NK-92 (cell line): ENCODE measurements around the gene ZNF33A.
"Not testable (repeated sequence)": the region's sequence is repeated elsewhere in the genome, so short reads cannot be mapped to it uniquely, and the experiment has no call there.

Source experiments
- DNase-seq: peaks from one replicate; lab custom pipeline; 2025; ENCODE audit not compliant: unreplicated experiment; lab: John Stamatoyannopoulos, UW

ZNF33A gene

DNA sequence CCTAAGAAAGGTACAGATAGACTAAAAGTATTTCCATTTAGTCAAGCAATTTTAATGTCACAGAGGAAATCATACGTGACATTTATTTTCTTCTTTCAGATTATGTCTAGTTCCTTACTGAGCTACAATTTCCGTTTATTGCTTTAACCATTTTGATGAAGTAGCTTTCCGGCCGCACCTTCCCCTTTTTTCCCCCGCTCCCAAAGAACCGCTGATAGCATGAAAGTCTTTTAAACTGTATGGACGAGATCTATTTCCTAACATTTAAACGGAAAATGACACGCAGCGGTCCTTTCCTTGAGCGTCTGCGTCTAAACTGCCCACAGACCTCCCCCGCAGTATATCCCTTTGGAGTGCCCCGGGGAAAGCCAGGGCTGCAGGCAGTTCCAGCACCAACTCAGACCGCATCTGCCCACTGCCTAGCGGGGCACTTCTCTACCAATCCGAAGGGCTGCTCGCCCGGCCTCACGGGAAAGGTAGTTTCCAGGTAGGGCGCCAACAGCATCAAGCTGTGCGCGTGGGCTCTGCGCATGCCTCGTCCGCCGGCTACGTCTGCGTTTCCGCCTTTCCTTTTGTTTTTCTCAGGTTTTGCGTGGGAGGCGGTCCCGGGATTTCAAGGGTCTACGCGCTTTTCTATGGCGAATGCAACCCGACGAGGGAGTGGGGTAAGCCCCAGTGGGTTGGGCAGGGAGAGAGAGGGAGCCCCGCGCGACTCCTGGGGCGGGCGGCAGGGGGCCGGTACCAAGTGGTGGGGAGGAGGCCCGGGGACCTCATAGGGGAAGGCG lies at the start of gene ZNF33A:
TSS of gene ZNF33A (plus strand) at position 557 of the 785 bp plus-strand sequence. CDS start 1,667 bp downstream, outside the sequence.
- DNase-seq, result peak; percentile 71

DNA sequence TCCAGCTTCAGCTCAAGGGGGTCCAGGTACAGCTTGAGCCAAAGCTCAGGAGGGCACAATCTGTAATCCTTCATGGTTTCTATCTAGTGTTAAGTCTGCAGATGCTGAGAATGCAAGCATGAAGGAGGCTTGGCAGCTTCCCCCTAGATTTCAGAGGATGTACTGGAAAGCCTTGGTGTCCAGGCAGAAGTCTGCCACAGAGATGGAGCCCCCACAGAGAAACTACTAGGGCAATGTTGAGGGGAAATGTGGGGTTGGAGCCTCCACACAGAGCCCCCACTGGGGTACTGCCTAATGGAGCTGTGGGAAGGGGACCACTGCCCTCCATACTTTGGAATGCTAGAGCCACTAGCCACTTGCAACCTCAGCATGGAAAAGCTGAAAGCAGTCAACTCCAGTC lies 45.5 kb upstream of the ZNF33A start:
- DNase-seq, result no peak

DNA sequence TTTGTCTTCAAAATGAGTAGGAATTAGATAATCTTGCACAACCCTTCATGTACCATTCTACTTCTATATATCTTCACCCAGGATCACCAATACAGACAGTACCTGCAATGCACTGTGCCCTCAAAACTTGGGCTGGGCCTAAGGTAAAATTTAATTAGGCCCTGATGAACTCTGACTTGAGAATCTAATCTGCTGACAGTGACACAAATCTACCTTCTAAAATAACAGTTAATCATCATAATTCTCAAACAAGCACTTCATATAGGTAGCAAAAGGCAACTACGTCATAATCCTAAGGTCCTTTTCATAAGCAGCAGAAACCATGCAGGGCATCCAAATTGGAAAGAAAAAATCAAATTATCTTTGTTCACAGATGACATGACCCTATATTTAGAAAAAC lies 38.1 kb upstream of the ZNF33A start:
- DNase-seq, result no peak

DNA sequence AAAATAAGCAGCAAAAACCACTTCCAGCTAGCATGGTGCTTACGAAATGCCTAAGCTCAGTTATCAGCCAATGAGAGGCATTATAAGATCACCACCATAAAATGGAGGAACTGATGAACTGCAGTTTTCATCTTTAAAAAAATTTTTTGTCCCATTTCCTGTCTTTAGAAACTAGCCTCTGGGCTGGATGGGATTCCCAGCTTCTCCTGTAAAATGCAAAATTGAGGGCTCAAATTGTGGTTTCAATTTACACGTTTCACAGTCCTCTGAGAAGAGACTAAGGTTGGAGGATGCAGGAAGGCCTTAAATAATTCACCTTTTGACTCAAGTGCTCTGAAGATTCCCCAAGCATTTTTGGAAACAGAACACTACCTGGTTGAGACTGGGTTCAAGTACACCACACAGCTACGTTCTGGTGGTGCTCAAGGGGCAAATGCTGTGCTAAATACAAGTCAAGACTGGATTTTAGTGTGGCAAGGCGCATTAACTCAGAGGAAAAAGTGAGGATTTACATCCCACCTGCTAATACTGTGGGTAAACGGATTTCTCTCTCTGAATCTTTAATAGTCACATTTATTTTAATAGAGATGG lies 35.0 kb upstream of the ZNF33A start:
- no peak for DNase-seq

DNA sequence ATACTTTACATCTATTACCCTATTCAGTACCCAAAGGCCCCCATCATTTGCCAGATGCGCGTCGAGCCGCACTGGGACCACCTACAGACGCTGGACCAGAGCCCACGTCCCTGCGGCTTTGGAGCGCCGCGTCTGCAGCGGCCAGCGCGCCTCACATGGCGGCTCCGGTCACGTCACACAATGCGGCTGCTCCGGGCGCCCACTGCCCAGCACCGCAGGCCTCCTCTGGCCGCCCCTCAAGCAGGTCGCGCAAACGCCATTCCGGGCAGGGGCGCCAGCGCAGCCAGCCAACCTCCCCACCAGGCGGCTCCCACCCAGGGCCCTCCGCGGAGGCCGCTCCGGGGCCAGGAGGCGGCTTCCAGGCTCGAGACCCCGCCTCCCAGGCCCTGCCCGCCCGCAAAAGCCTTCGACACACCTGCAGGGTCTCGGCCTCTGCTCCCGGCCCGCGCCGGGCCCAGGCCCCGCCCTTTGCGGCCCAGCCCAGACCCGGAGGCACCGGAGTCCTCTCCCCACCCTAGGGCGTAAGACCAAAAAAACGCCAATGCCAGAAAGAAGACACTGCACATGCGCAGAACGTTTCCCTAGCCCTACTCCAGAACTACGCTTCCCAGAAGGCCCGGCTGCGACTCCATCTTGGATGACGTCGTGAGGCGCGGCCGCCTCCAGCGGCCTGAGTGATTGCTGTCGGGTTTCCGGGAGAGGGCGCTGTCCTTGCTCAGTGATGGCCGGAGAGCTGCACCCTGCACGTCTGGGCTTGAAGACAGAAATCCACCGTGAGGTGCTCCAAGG lies 34.2 kb upstream of the ZNF33A start, which contains the start of gene ZNF25:
TSS of gene ZNF25 (minus strand) at position 557 of the 789 bp plus-strand sequence. CDS start 4,925 bp downstream, outside the sequence.
- DNase-seq, result peak; percentile 89

DNA sequence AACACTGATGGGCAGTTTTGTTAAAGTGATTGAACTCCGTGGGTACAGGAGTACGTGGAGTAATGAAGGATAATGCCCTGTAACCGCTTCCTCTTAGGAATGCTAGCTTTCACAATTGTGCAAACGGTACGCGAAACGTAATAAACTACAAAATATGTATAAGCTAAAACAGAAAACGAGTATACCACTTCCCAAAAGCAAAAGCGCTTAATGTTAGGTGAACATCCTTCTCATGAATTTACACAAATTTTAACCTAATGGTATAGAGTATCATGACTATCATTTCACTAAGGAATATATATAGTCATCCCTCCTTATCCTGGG lies 33.6 kb upstream of the ZNF33A start:
- no peak for DNase-seq

DNA sequence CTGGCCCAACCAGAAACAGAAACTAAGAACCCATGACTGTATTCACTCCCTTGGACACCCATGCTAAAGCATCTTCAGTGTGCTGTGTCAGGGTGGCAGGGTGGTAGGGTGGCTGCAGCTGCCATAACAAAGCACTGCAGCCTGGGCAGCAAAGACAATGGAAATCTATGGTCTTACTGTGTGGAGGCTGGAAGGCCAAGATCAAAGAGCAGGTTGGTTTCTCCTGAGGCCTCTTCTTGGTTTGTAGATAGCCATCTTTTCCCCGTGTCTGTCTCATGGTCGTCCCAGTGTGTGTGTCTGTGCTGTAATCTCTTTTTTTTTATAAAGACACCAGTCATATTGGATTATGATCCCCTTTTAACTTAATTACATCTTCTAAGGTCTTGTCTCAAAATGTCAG lies 18.8 kb upstream of the ZNF33A start:
- DNase-seq, result no peak

DNA sequence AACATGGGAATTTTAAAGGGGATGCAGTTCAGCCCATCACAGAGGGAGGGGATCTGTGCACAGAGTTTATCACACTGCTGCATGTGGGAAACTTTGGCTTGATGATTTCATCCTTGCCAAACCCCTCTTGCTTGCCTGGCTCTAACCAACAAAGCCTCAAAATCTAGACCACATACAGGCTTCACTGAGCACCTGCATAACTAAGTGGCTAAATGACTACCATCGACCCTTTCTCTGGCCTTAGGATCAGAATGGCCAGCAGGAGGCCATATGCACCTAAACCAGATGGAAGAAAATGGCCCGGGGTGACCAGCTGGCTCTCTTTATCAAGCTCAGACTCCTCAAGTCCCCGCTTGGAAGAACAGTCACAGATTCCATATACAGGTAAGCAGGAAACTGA lies 18.4 kb upstream of the ZNF33A start:
- DNase-seq, result no peak

DNA sequence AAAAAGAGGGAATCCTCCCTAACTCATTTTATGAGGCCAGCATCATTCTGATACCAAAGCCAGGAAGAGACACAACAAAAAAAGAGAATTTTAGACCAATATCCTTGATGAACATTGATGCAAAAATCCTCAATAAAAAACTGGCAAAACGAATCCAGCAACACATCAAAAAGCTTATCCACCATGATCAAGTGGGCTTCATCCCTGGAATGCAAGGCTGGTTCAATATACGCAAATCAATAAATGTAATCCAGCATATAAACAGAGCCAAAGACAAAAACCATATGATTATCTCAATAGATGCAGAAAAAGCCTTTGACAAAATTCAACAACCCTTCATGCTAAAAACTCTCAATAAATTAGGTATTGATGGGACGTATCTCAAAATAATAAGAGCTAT lies 11.6 kb upstream of the ZNF33A start:
- DNase-seq, result not testable (repeated sequence)

DNA sequence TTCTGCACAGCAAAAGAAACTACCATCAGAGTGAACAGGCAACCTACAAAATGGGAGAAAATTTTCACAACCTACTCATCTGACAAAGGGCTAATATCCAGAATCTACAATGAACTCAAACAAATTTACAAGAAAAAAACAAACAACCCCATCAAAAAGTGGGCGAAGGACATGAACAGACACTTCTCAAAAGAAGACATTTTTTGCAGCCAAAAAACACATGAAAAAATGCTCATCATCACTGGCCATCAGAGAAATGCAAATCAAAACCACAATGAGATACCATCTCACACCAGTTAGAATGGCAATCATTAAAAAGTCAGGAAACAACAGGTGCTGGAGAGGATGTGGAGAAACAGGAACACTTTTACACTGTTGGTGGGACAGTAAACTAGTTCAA lies 10.0 kb upstream of the ZNF33A start:
- DNase-seq, result not testable (repeated sequence)

DNA sequence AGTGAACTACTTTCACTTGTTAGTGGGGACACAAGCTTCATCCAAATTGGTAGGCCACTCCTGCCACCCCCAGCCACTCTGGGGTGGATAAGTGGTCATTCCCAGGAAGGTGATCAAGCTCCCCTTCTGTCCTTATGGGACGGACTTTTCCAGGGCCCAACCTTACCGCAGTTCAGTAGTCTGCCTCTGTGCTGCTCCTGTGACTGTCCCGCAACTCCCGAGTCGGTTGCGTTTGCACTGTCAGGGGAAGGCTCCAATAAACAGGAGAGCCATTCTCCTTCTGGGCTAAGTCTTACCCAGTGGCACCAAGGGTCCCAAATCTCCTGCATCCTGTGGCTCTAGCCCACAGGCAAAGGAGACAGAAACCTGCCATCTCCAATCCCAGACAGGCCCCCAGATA lies 7.4 kb upstream of the ZNF33A start:
- no peak for DNase-seq

DNA sequence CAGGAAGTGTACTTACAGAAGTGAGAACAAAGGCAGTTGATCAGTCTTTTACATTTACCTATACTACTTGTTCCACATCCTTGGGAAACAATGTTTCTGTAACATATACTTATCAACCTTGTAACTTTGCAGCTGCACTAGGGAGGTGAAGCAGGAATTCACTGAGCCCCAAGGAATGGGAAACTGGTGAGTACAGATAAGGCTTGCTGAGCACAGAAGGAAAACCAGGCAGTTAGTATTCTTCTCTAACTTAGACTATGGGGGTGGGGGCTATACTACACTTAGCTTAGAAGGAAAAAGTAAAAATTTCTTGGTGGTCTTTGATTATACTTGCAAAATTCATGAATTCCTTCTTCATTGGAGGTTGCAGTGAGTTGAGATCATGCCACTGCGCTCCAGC lies 6.9 kb upstream of the ZNF33A start:
- no peak for DNase-seq

DNA sequence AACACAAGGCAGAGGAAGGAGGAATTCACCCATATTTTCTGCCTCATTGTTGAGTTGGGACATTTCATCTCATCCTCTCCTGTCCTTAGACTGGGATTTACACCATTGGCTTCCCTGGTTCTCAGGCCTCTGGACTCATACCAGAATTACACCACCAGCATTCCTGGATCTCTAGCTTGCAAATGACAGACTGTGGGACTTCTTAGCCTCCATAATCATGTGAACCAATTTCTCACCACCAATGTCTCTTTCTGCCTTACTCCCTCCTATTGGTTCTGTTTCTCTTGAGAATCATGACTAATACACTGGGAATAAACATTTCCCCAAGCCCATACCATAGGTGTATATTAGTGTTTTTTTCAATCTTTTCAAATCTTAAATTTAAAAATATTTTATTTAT lies 2.9 kb upstream of the ZNF33A start:
- no peak for DNase-seq

DNA sequence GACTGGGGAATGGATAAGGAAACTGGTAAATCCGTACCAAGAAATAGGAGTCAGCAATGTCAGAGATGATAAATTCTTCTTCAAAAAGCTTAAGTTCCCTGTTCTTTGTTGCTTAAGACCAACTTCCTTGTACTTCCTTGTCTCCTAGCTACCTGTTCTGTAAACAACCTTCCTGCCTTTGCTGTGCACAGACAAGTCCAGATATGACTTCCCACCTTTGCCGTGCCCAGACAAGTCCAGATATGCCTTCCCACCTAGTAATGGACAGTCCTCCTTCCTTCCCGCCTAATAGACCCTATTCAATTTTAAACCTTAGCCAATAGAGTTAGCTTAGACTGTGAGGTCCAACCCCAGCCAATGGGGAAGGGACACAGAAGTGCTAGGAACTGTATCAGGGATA lies 2.5 kb upstream of the ZNF33A start:
- no peak for DNase-seq

DNA sequence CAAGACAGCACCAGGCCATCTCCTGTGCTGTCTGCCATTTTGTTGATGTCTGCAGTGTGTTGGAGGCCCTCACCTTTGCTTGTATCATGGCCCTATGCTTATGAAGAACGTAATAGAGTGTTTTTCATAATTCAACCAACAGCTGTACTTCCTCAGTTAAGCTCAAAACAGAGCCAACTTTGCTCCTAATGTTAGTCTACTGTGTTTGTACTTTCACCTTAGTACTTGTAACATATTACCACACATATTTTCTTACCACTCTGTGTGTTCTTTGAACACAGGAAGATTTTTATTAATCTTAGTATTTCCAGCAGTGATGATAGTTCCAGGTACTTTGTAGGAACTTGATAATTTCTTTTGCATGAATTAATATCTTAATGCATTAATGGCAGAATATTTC lies 5.9 kb downstream of the ZNF33A start:
- no peak for DNase-seq

DNA sequence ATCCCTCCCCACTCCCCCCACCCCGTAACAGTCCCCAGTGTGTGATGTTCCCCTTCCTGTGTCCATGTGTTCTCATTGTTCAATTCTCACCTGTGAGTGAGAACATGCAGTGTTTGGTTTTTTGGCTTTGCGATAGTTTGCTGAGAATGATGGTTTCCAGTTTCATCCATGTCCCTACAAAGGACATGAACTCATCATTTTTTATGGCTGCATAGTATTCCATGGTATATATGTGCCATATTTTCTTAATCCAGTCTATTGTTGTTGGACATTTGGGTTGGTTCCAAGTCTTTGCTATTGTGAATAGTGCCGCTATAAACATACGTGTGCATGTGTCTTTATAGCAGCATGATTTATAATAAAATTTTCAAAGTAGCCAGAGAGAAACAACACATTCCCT lies 8.6 kb downstream of the ZNF33A start:
- not testable (repeated sequence) for DNase-seq

DNA sequence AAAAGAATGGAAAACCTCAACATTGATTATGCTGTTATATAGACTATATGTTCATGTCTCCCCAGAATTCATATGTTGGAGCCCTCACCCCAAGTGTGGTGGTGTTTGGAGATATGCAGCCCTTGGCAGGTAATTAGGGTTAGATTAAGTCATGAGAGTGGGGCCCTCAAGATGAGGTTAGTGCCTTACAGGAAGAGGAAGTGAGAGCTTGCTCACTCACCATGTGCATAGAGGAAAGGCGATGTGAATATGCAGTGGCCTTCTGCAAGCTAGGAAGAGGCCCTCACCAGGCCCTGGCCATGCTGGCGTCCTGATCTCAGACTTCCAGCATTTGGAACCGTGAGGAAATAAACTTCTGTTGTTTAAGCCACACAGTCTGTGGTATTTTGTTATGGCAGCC lies 14.8 kb downstream of the ZNF33A start:
- no peak for DNase-seq

DNA sequence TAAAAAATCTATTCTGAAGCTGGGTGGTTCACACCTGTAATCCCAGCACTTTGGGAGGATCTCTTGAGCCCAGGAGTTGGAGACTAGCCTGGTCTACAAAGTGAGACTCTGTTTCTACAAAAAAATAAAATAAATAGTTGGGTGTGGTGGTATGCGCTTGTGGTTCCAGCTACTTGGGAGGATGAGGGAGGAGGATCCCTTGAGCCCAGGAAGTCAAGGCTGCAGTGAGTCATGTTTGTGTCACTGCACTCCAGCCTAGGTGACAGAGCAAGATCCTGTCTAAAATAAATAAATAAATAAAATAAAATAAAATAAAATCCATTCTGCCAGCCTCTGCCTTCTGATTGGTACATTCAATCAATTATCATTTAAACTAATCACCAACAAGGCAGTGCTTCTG lies 17.5 kb downstream of the ZNF33A start:
- no peak for DNase-seq

DNA sequence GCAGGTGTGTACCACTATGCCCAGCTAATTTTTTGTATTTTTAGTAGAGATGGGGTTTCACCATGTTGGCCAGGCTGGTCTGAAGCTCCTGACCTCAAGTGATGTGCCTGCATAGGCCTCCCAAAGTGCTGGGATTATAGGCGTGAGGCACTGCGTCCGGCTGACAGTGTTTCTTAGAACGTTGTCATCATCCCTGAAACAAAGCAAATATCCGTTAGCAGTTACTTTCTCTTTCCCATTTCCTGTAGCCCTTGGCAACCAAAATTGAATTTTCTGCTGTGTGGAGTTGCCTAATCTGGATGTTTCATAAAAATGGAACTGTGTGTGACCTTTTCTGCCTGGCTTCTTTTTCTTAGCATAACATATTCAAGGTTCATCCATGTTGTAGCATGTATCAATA lies 22.4 kb downstream of the ZNF33A start:
- DNase-seq, result no peak

DNA sequence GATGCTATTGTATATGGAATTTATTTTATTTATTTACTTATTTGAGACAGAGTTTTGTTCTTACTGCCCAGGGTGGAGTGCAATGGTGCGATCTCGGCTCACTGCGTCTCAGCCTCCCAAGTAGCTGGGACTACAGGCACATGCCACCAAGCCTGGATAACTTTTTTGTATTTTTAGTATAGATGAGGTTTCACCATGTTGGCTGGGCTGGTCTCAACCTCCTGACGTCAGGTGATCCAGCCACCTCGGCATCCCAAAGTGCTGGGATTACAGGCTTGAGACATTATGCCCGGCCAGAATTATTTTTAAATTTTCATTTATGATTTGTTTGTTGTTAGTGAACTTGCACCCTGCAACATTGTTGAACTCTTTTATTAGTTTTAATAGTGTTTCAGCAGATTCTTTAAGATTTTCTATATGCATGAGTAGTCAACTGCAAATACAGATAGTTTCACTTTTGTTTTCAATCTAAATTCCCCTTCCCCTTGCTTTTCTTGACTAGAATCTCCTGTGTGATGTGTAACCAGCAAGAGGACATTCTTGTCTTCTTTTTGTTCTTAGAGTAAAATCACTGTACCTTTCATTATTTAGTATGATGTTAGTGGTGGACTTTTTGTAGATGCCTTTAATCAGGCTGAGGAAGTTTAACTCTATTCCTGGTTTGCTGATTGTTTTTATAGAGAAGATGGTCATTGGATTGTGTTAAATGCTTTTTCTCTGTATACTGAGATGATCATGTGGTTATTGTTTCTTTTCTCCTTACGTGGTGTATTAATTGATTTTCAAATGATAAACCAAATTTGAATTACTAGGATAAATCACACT lies 27.8 kb downstream of the ZNF33A start:
- DNase-seq, result no peak

DNA sequence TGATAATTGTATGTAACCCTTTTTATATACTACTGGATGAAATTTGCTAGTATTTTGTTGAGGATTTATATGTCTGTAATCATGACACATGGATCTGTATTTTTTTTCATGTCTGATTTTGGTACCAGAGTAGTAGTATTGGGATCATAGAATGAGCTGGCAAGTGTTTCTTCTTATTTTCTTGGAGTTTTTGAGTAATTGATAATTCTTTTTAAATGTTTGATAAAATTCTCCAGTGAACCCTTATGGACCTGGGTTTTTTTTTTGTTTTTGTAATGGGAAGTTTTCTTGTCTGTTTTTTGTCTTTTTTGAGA lies 28.4 kb downstream of the ZNF33A start:
- DNase-seq, result no peak
